ENCODE data around the gene DYRK3. TPM values are rescaled to one million over a fixed set of nuclear protein-coding genes. Genes with fewer than 3 reads are reported as not detected.

DYRK3 gene
- total and polyA plus RNA-seq, 2 of the 8 experiments (the other 6 are each of a cell fraction or from before 2014, with no cell fraction given) = 2.1 to 8.5 TPM

- TF ChIP-seq TBP (IDR thresholded peaks at IDR 0.05; ENCODE audit: low read depth, low read length) (no peak), TEAD4 (IDR thresholded peaks at IDR 0.05; ENCODE audit: low read depth, low read length) (0 out of 2 replicates have a peak, but pooled peaks have one; percentile 42), ASH2L (IDR thresholded peaks at IDR 0.05; ENCODE audit: low read length) (no peak), KDM5A (IDR thresholded peaks at IDR 0.05; ENCODE audit: low read length) (no peak), FOSL1 (IDR thresholded peaks at IDR 0.05; ENCODE audit: insufficient read depth, low read depth, low read length) (no peak), SP4 (IDR thresholded peaks at IDR 0.05; ENCODE audit: low read length) (no peak), GABPA (IDR thresholded peaks at IDR 0.05; ENCODE audit: borderline replicate concordance, insufficient read depth, low read length) (no peak), JUND (IDR thresholded peaks at IDR 0.05; ENCODE audit: low read length) (no peak), BACH1 (IDR thresholded peaks at IDR 0.05; ENCODE audit: low read length) (no peak), BRCA1 (IDR thresholded peaks at IDR 0.05; ENCODE audit: low read depth, low read length) (no peak), USF2 (IDR thresholded peaks at IDR 0.05; ENCODE audit: low read length) (no peak), TAF1 (IDR thresholded peaks at IDR 0.05; ENCODE audit: low read depth, low read length) (no peak), YY1 (IDR thresholded peaks at IDR 0.05; ENCODE audit: low read depth, low read length) (no peak), POU5F1 (IDR thresholded peaks at IDR 0.05; ENCODE audit: low read depth, low read length) (no peak), RFX5 (IDR thresholded peaks at IDR 0.05; ENCODE audit: borderline replicate concordance, low read depth, low read length) (no peak), KDM1A (IDR thresholded peaks at IDR 0.05; ENCODE audit: borderline replicate concordance, low read length) (no peak), CHD2 (IDR thresholded peaks at IDR 0.05; ENCODE audit: low read length) (no peak), SIRT6 (IDR thresholded peaks at IDR 0.05; ENCODE audit: low read length) (no peak), MAX (IDR thresholded peaks at IDR 0.05) (peak; percentile 50)
- TF ChIP-seq, protein P1, sequence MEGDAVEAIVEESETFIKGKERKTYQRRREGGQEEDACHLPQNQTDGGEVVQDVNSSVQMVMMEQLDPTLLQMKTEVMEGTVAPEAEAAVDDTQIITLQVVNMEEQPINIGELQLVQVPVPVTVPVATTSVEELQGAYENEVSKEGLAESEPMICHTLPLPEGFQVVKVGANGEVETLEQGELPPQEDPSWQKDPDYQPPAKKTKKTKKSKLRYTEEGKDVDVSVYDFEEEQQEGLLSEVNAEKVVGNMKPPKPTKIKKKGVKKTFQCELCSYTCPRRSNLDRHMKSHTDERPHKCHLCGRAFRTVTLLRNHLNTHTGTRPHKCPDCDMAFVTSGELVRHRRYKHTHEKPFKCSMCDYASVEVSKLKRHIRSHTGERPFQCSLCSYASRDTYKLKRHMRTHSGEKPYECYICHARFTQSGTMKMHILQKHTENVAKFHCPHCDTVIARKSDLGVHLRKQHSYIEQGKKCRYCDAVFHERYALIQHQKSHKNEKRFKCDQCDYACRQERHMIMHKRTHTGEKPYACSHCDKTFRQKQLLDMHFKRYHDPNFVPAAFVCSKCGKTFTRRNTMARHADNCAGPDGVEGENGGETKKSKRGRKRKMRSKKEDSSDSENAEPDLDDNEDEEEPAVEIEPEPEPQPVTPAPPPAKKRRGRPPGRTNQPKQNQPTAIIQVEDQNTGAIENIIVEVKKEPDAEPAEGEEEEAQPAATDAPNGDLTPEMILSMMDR (IDR thresholded peaks at IDR 0.05; ENCODE audit: control extremely low read depth in 1 of 3, insufficient read depth in 1 of 3, low read depth in 1 of 3, low read length in 3 of 3) = peak; percentile 70 to 72 (median 70)
- TF ChIP-seq, protein P2, sequence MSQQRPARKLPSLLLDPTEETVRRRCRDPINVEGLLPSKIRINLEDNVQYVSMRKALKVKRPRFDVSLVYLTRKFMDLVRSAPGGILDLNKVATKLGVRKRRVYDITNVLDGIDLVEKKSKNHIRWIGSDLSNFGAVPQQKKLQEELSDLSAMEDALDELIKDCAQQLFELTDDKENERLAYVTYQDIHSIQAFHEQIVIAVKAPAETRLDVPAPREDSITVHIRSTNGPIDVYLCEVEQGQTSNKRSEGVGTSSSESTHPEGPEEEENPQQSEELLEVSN (IDR thresholded peaks at IDR 0.05) = 0 out of 2 replicates have a peak, but pooled peaks have one; percentile 11
Observed at GRCh38 chr1:206634365-206635079, 814 bp upstream of the DYRK3 start (continued).

Measured in H1 (cell line).